Measurements from ENCODE around the gene PLOD2.

The PLOD2 gene

DNA sequence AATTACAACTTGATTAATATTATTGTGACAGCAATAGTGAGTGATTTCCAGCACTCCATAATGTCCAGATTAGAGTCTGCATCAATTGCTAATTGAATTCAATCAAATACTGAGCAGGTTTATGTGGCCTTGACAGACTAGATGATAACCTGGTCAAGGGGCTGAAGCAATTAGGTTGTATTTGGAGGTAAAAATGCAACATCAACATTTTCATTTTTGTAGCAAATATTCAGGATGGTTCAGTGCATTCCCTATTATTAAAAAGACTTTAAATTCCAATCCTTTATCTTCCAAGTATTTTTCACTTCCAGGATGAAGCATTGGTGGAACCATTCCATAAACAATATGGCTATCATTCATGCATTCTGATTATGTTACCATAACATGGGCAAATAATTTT lies 120.4 kb downstream of the PLOD2 start:
- Histone ChIP-seq H3K27me3 (ENCODE audit: control insufficient read depth in 1 of 2, insufficient read depth in 1 of 2, low read length in 2 of 2) (no peaks in the 10 kb centered on the region), H3K9me3 (ENCODE audit: control insufficient read depth, low read length) (no peaks in the 10 kb centered on the region), H3K4me3 (ENCODE audit: insufficient read depth in 1 of 2, low read depth in 1 of 2, low read length in 2 of 2) (no peak overlapping the region), H3K79me1 (replicated peaks; ENCODE audit: low read length, poor library complexity, severe bottlenecking) (no peaks in the 10 kb centered on the region), H4K8ac (ENCODE audit: low read length) (no peak overlapping the region), H2AFZ (ENCODE audit: low read depth, low read length) (no peak overlapping the region), H3K14ac (ENCODE audit: low read length in 2 of 2) (no peak overlapping the region), H3K36me3 (ENCODE audit: control insufficient read depth in 1 of 2, insufficient read depth in 2 of 2, low read depth in 1 of 2, low read length in 2 of 2) (no peaks in the 10 kb centered on the region), H2BK120ac (ENCODE audit: low read depth, low read length) (no peak overlapping the region), H2BK12ac (ENCODE audit: low read length in 2 of 2) (no peak overlapping the region), H3K4me1 (ENCODE audit: control insufficient read depth, insufficient read depth, low read depth, low read length) (no peaks in the 10 kb centered on the region), H3K27ac (ENCODE audit: low read length, poor library complexity, severe bottlenecking) (no peak overlapping the region), H3K9ac (ENCODE audit: low read length) (no peak overlapping the region), H2AK5ac (ENCODE audit: low read length, severe bottlenecking) (no peak overlapping the region), H3K4me2 (ENCODE audit: low read length, poor library complexity, severe bottlenecking) (no peak overlapping the region), H3K18ac (ENCODE audit: low read depth in 1 of 2, low read length in 2 of 2) (no peak overlapping the region), H2BK15ac (ENCODE audit: low read depth, poor library complexity, severe bottlenecking) (no peak overlapping the region), H3K23ac (ENCODE audit: low read length in 2 of 2) (no peak overlapping the region), H4K91ac (ENCODE audit: low read length) (no peak overlapping the region), H2BK5ac (ENCODE audit: low read depth, low read length, poor library complexity, severe bottlenecking) (no peak overlapping the region), H3K4ac (ENCODE audit: low read depth in 1 of 2, low read length in 2 of 2) (no peak overlapping the region)
- DNase-seq: no peak

DNA sequence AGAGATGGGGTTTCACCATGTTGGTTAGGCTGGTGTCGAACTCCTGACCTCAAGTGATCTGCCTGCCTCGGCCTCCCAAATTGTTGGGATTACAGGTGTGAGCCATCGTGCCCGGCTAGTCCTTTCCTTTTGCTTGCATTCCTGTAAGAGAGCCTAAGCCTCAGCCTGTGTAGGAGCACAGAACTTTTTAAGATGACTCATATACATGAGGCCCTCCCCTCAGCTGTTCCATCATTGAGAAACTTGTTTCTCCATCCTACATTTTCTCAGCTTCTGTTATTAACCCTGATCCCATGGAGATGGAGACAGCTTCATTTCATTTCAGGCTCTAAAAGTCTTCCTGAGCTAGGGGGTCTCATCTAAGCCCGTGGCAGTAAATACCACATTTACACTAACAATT lies 123.3 kb downstream of the PLOD2 start:
- no peak overlapping the region for H3K9ac ChIP-seq (ENCODE audit: low read length)
- no peak overlapping the region for H3K14ac ChIP-seq (ENCODE audit: low read length in 2 of 2)
- no peaks in the 10 kb centered on the region for H3K79me1 ChIP-seq (replicated peaks; ENCODE audit: low read length, poor library complexity, severe bottlenecking)
- no peaks in the 10 kb centered on the region for H3K36me3 ChIP-seq (ENCODE audit: control insufficient read depth in 1 of 2, insufficient read depth in 2 of 2, low read depth in 1 of 2, low read length in 2 of 2)
- H3K4me1 ChIP-seq (ENCODE audit: control insufficient read depth, insufficient read depth, low read depth, low read length): no peaks in the 10 kb centered on the region
- H2AFZ ChIP-seq (ENCODE audit: low read depth, low read length): no peak overlapping the region
- H4K8ac ChIP-seq (ENCODE audit: low read length): no peak overlapping the region
- H3K4me3 ChIP-seq (ENCODE audit: insufficient read depth in 1 of 2, low read depth in 1 of 2, low read length in 2 of 2): no peak overlapping the region
- no peak overlapping the region for H2BK15ac ChIP-seq (ENCODE audit: low read depth, poor library complexity, severe bottlenecking)
- no peak overlapping the region for H2BK5ac ChIP-seq (ENCODE audit: low read depth, low read length, poor library complexity, severe bottlenecking)
- no peak for DNase-seq
- no peak overlapping the region for H2BK120ac ChIP-seq (ENCODE audit: low read depth, low read length)
- no peak overlapping the region for H3K18ac ChIP-seq (ENCODE audit: low read depth in 1 of 2, low read length in 2 of 2)
- no peaks in the 10 kb centered on the region for H3K9me3 ChIP-seq (ENCODE audit: control insufficient read depth, low read length)
- H3K27me3 ChIP-seq (ENCODE audit: control insufficient read depth in 1 of 2, insufficient read depth in 1 of 2, low read length in 2 of 2): no peaks in the 10 kb centered on the region
- no peak overlapping the region for H3K27ac ChIP-seq (ENCODE audit: low read length, poor library complexity, severe bottlenecking)
- H2AK5ac ChIP-seq (ENCODE audit: low read length, severe bottlenecking): no peak overlapping the region
- H3K4ac ChIP-seq (ENCODE audit: low read depth in 1 of 2, low read length in 2 of 2): no peak overlapping the region
- H2BK12ac ChIP-seq (ENCODE audit: low read length in 2 of 2): no peak overlapping the region
- no peak overlapping the region for H3K23ac ChIP-seq (ENCODE audit: low read length in 2 of 2)
- WGBS: 91% methylated on average over 5 of the region's 5 CpGs
- H4K91ac ChIP-seq (ENCODE audit: low read length): no peak overlapping the region
- no peak overlapping the region for H3K4me2 ChIP-seq (ENCODE audit: low read length, poor library complexity, severe bottlenecking)

DNA sequence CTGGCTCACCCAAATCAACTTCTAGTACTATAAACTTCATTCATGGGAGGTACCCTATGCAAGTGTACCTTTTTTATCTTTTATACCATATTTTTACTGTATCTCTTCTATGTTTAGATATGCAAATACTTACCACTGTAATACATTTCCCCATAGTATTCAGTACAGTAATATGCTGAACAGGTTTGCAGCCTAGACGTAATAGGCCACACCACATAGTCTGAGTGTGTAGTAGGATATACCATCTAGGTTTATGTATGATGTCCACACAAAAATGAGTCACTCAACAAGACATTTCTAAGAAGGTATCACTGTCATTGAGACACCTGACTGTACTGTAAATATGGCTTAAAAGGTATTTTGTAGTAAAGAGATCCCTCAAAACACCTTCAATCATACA lies 124.7 kb downstream of the PLOD2 start:
- DNase-seq: no peak
- Histone ChIP-seq H3K4me3 (ENCODE audit: insufficient read depth in 1 of 2, low read depth in 1 of 2, low read length in 2 of 2) (no peak overlapping the region), H3K14ac (ENCODE audit: low read length in 2 of 2) (no peak overlapping the region), H3K27me3 (ENCODE audit: control insufficient read depth in 1 of 2, insufficient read depth in 1 of 2, low read length in 2 of 2) (no peaks in the 10 kb centered on the region), H2AFZ (ENCODE audit: low read depth, low read length) (no peak overlapping the region), H3K4me1 (ENCODE audit: control insufficient read depth, insufficient read depth, low read depth, low read length) (no peaks in the 10 kb centered on the region), H3K4me2 (ENCODE audit: low read length, poor library complexity, severe bottlenecking) (no peak overlapping the region), H3K9ac (ENCODE audit: low read length) (no peak overlapping the region), H2BK120ac (ENCODE audit: low read depth, low read length) (no peak overlapping the region), H3K79me1 (replicated peaks; ENCODE audit: low read length, poor library complexity, severe bottlenecking) (no peaks in the 10 kb centered on the region), H3K4ac (ENCODE audit: low read depth in 1 of 2, low read length in 2 of 2) (no peak overlapping the region), H2AK5ac (ENCODE audit: low read length, severe bottlenecking) (no peak overlapping the region), H3K9me3 (ENCODE audit: control insufficient read depth, low read length) (no peaks in the 10 kb centered on the region), H3K23ac (ENCODE audit: low read length in 2 of 2) (no peak overlapping the region), H2BK12ac (ENCODE audit: low read length in 2 of 2) (no peak overlapping the region), H3K18ac (ENCODE audit: low read depth in 1 of 2, low read length in 2 of 2) (no peak overlapping the region), H3K27ac (ENCODE audit: low read length, poor library complexity, severe bottlenecking) (no peak overlapping the region), H4K8ac (ENCODE audit: low read length) (no peak overlapping the region), H3K36me3 (ENCODE audit: control insufficient read depth in 1 of 2, insufficient read depth in 2 of 2, low read depth in 1 of 2, low read length in 2 of 2) (no peaks in the 10 kb centered on the region), H2BK15ac (ENCODE audit: low read depth, poor library complexity, severe bottlenecking) (no peak overlapping the region), H4K91ac (ENCODE audit: low read length) (no peak overlapping the region), H2BK5ac (ENCODE audit: low read depth, low read length, poor library complexity, severe bottlenecking) (no peak overlapping the region)
- no CpG with 5 or more reads among the region's 1 CpG for WGBS

DNA sequence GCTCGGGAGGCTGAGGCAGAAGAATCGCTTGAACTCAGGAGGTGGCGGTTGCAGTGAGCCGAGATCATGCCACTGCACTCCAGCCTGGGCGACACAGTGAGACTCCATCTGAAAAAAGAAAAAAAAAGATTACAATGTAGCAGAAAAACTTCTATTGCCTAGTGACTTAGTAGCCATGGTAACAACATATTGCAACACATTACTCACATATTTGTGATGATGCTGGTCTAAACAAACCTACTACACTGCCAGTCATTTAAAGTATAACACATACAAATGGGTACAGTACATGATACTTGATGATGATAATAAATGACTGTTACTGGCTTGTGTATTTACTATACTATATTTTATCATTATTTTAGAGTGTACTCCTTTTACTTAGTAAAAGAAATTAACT lies 125.6 kb downstream of the PLOD2 start:
- Histone ChIP-seq H3K9ac (ENCODE audit: low read length) (no peak overlapping the region), H3K9me3 (ENCODE audit: control insufficient read depth, low read length) (peaks cover 3% of the 10 kb centered on the region), H2BK5ac (ENCODE audit: low read depth, low read length, poor library complexity, severe bottlenecking) (no peak overlapping the region), H2BK12ac (ENCODE audit: low read length in 2 of 2) (no peak overlapping the region), H3K4me2 (ENCODE audit: low read length, poor library complexity, severe bottlenecking) (no peak overlapping the region), H3K14ac (ENCODE audit: low read length in 2 of 2) (no peak overlapping the region), H4K8ac (ENCODE audit: low read length) (no peak overlapping the region), H3K27me3 (ENCODE audit: control insufficient read depth in 1 of 2, insufficient read depth in 1 of 2, low read length in 2 of 2) (no peaks in the 10 kb centered on the region), H2BK120ac (ENCODE audit: low read depth, low read length) (no peak overlapping the region), H2AK5ac (ENCODE audit: low read length, severe bottlenecking) (no peak overlapping the region), H3K4ac (ENCODE audit: low read depth in 1 of 2, low read length in 2 of 2) (no peak overlapping the region), H2BK15ac (ENCODE audit: low read depth, poor library complexity, severe bottlenecking) (no peak overlapping the region), H3K27ac (ENCODE audit: low read length, poor library complexity, severe bottlenecking) (no peak overlapping the region), H3K79me1 (replicated peaks; ENCODE audit: low read length, poor library complexity, severe bottlenecking) (no peaks in the 10 kb centered on the region), H3K36me3 (ENCODE audit: control insufficient read depth in 1 of 2, insufficient read depth in 2 of 2, low read depth in 1 of 2, low read length in 2 of 2) (no peaks in the 10 kb centered on the region), H3K23ac (ENCODE audit: low read length in 2 of 2) (no peak overlapping the region), H4K91ac (ENCODE audit: low read length) (no peak overlapping the region), H3K18ac (ENCODE audit: low read depth in 1 of 2, low read length in 2 of 2) (no peak overlapping the region), H2AFZ (ENCODE audit: low read depth, low read length) (no peak overlapping the region), H3K4me1 (ENCODE audit: control insufficient read depth, insufficient read depth, low read depth, low read length) (no peaks in the 10 kb centered on the region), H3K4me3 (ENCODE audit: insufficient read depth in 1 of 2, low read depth in 1 of 2, low read length in 2 of 2) (no peak overlapping the region)
- peak; percentile 78 for DNase-seq
- 98% methylated on average over 3 of the region's 5 CpGs for WGBS

All from mesenchymal stem cell (in vitro differentiated cells and primary cell).